B cell (primary cell): ENCODE measurements around the gene PSMC6. TPM values are rescaled to one million over a fixed set of nuclear protein-coding genes. Genes with fewer than 3 reads are reported as not detected.

Experiments
- ATAC-seq: fragments of 200-7000 bp; cut with Tn5 transposase; one replicate; pipeline ENCODE4 v1.10.0; 2021; ENCODE audit warnings: low read depth, mild to moderate bottlenecking, moderate number of reproducible peaks, moderate library complexity
- CTCF ChIA-PET: fragments of 350-600 bp; sonication (Branson Sonifier 250); formaldehyde crosslinking; loops from one replicate; lab custom pipeline; 2021; ENCODE audit warnings: antibody characterized with exemption, inconsistent platforms; lab: Charles Lee
- POLR2A ChIA-PET: fragments of 350-600 bp; sonication (Branson Sonifier 250); formaldehyde crosslinking; loops from one replicate; lab custom pipeline; 2021; ENCODE audit warnings: antibody characterized with exemption; lab: Charles Lee
- DNase-seq: peaks from one replicate; pipeline ENCODE4 v3.0.0; 2013
- H2AFZ ChIP-seq: 2 replicates; pipeline ENCODE4 v1.6.1; 2012; ENCODE audit warnings: mild to moderate bottlenecking, low read depth, low read length; ENCODE audit not compliant: insufficient read depth, poor library complexity, severe bottlenecking
- H3K27ac ChIP-seq, 2 donors: 1 replicate in 1 of 2; 2 replicates in 1 of 2; pipeline ENCODE4 v1.5.1; 2012 to 2013; ENCODE audit warnings: low read length in 2 of 2, mild to moderate bottlenecking in 2 of 2, moderate library complexity in 1 of 2
- H3K27me3 ChIP-seq, 4 experiments: fragments of 200-600 bp in 1 of 4; sonication (generic) in 1 of 4; replicated peaks in 1 of 4; 1 replicate in 2 of 4; 2 replicates in 2 of 4; pipeline versions ENCODE4 v1.6.1 to v1.7.0; 2013 to 2016; ENCODE audit warnings: low read length in 3 of 4, mild to moderate bottlenecking in 2 of 4, mixed read lengths in 1 of 4, moderate library complexity in 1 of 4; ENCODE audit not compliant: insufficient read depth in 4 of 4, control insufficient read depth in 3 of 4; ENCODE audit errors: control extremely low read depth in 1 of 4
- H3K36me3 ChIP-seq, 2 experiments: replicated peaks in 1 of 2; 1 replicate in 1 of 2; 2 replicates in 1 of 2; pipeline versions ENCODE4 v1.6.1 to v1.7.1; 2013; ENCODE audit warnings: low read length in 1 of 2; ENCODE audit not compliant: insufficient read depth in 2 of 2, control insufficient read depth in 1 of 2; ENCODE audit errors: control extremely low read depth in 1 of 2, extremely low read depth in 1 of 2
- H3K4me1 ChIP-seq, 2 donors: fragments of 200-600 bp in 1 of 2; sonication (generic) in 1 of 2; 1 replicate in 1 of 2; 2 replicates in 1 of 2; pipeline versions ENCODE4 v1.5.1 to v1.6.1; 2013 to 2017; ENCODE audit warnings: low read length in 2 of 2; ENCODE audit not compliant: control insufficient read depth in 2 of 2, insufficient read depth in 2 of 2
- H3K4me2 ChIP-seq: replicated peaks from 2 replicates; pipeline ENCODE3; 2012; ENCODE audit warnings: mild to moderate bottlenecking, low read depth, low read length; ENCODE audit not compliant: poor library complexity, severe bottlenecking
- H3K4me3 ChIP-seq, 5 experiments: fragments of 200-600 bp in 1 of 5; sonication (generic) in 1 of 5; 1 replicate in 3 of 5; 2 replicates in 2 of 5; pipeline versions ENCODE4 v1.5.1 to v1.7.0; 2011 to 2016; ENCODE audit warnings: low read length in 4 of 5, mild to moderate bottlenecking in 4 of 5, low read depth in 2 of 5, control low read depth in 1 of 5, moderate library complexity in 1 of 5; ENCODE audit not compliant: insufficient read depth in 1 of 5; ENCODE audit errors: control extremely low read depth in 1 of 5, extremely low read depth in 1 of 5
- H3K79me2 ChIP-seq: fragments of 200-600 bp; sonication (generic); one replicate; pipeline ENCODE4 v1.6.0; 2016; ENCODE audit warnings: low read length; ENCODE audit not compliant: control insufficient read depth, insufficient read depth
- H3K9ac ChIP-seq: fragments of 200-600 bp; sonication (generic); 2 replicates; pipeline ENCODE4 v1.6.1; 2017; ENCODE audit warnings: mild to moderate bottlenecking, low read length, moderate library complexity
- H3K9me3 ChIP-seq, 3 donors: one replicate each; pipeline versions ENCODE4 v1.6.1 to v1.7.1; 2013; ENCODE audit warnings: low read length in 2 of 3; ENCODE audit not compliant: control insufficient read depth in 2 of 3, insufficient read depth in 1 of 3; ENCODE audit errors: control extremely low read depth in 1 of 3
- H4K20me1 ChIP-seq: 2 replicates; pipeline ENCODE4 v1.6.0; 2012; ENCODE audit warnings: mild to moderate bottlenecking, low read length; ENCODE audit not compliant: insufficient read depth, control insufficient read depth, poor library complexity, severe bottlenecking
- H3K27ac Mint-ChIP-seq: one replicate; pipeline ENCODE4 v1.8.0; 2021; ENCODE audit warnings: mixed read lengths
- H3K27me3 Mint-ChIP-seq: one replicate; pipeline ENCODE4 v1.8.0; 2021; ENCODE audit warnings: mixed read lengths
- H3K4me1 Mint-ChIP-seq: one replicate; pipeline ENCODE4 v1.8.0; 2021; ENCODE audit warnings: mixed read lengths
- H3K4me3 Mint-ChIP-seq: one replicate; pipeline ENCODE4 v1.8.0; 2021; ENCODE audit warnings: mixed read lengths
- H3K9me3 Mint-ChIP-seq: one replicate; pipeline ENCODE4 v1.8.0; 2022; ENCODE audit warnings: mixed read lengths; ENCODE audit not compliant: insufficient read depth
- CTCF ChIP-seq: fragments of 200-600 bp; IDR thresholded peaks from one replicate; pipeline ENCODE4 v1.8.0; 2022; ENCODE audit warnings: antibody characterized with exemption, mild to moderate bottlenecking
- EZH2 ChIP-seq: IDR thresholded peaks from 2 replicates; pipeline ENCODE4 v1.6.1; 2012; ENCODE audit warnings: borderline replicate concordance, low read depth, mild to moderate bottlenecking, moderate library complexity, low read length; ENCODE audit not compliant: insufficient read depth, poor library complexity, severe bottlenecking
- WGBS: methylation state at CpG from one replicate; pipeline ENCODE4 v1.1.5; 2013; ENCODE audit warnings: missing lambda C conversion rate; ENCODE audit not compliant: insufficient coverage; 5-methylcytosine and 5-hydroxymethylcytosine counted together
- intact Hi-C: fragments of 100-400 bp; cut with micrococcal nuclease; formaldehyde crosslinking; loops from one replicate; pipeline ENCODE4 v1.10.0; 2022
- polyA plus RNA-seq: library from polyadenylated mRNA; depleted of rRNA; stranded (reverse); fragments of >200 nt; gene quantifications from 2 replicates; pipeline ENCODE4 v1.2.3, GENCODE V29; 2012
- total RNA-seq, 2 donors: library from RNA; stranded (reverse); fragments of 120-200 nt in 1 of 2; gene quantifications; 1 replicate in 1 of 2; 2 replicates in 1 of 2; pipeline versions ENCODE4 v1.2.3 to v1.2.4, GENCODE V29; 2013 to 2022

The PSMC6 gene
- total and polyA plus RNA-seq, 2 donors (not counting 1 experiment from before 2014, with no cell fraction given): 35.6 to 75.3 TPM

- H3K4me2 ChIP-seq: no peak overlapping the region
These were observed 14.0 kb upstream of the PSMC6 start for GRCh38 chr14:52693036-52693435.

GRCh38 chr14:52693532-52693931 lies 13.5 kb upstream of the PSMC6 start:
- intact Hi-C loops: loop anchor here (10.0 kb wide), 1 partner anchor 1599 kb away; the partner anchor contains the start of gene TRIM9

More at GRCh38 chr14:52693036-52693435, 14.0 kb upstream of the PSMC6 start:
- H3K27ac ChIP-seq: no peak overlapping the region
- H3K4me3 ChIP-seq: no peak overlapping the region
- no peaks in the 10 kb centered on the region for H3K9me3 ChIP-seq
- DNase-seq (no peak), ATAC-seq (no peak)
- ChIA-PET CTCF (no interaction called here), POLR2A (no interaction called here)
- H2AFZ ChIP-seq: no peak overlapping the region
- WGBS: 75% methylated on average over 2 of the region's 3 CpGs
- peaks cover 68% of the 10 kb centered on the region for H3K79me2 ChIP-seq
- no peaks in the 10 kb centered on the region for H3K36me3 ChIP-seq
- H3K4me3 Mint-ChIP-seq: no peak overlapping the region
- H3K27ac Mint-ChIP-seq: no peak overlapping the region
- peaks cover 5 to 7% of the 10 kb centered on the region in 2 donors for H3K4me1 ChIP-seq
- peaks cover 15% of the 10 kb centered on the region for H4K20me1 ChIP-seq
- no peaks in the 10 kb centered on the region for H3K27me3 ChIP-seq
- H3K27me3 Mint-ChIP-seq: no peaks in the 10 kb centered on the region
- H3K4me1 Mint-ChIP-seq: peaks cover 36% of the 10 kb centered on the region
- TF ChIP-seq CTCF: no peak
- no peak for TF ChIP-seq EZH2
- no peak overlapping the region for H3K9ac ChIP-seq
- no peaks in the 10 kb centered on the region for H3K9me3 Mint-ChIP-seq
- intact Hi-C loops: loop anchor here (10.0 kb wide), 1 partner anchor 1598 kb away; the partner anchor contains the start of gene TRIM9

More at GRCh38 chr14:52693532-52693931, 13.5 kb upstream of the PSMC6 start:
- POLR2A ChIA-PET: no interaction called here
- no peak overlapping the region for H3K27ac ChIP-seq
- H3K79me2 ChIP-seq: peaks cover 63% of the 10 kb centered on the region
- no peak for DNase-seq
- H3K4me3 ChIP-seq: no peak overlapping the region
- no peak overlapping the region for H3K4me2 ChIP-seq
- ATAC-seq: no peak
- Mint-ChIP-seq H3K9me3 (no peaks in the 10 kb centered on the region), H3K27ac (no peak overlapping the region), H3K4me3 (no peak overlapping the region), H3K27me3 (no peaks in the 10 kb centered on the region), H3K4me1 (peaks cover 31% of the 10 kb centered on the region)
- peaks cover 5 to 7% of the 10 kb centered on the region in 2 donors for H3K4me1 ChIP-seq
- no peak overlapping the region for H3K9ac ChIP-seq
- H2AFZ ChIP-seq: no peak overlapping the region
- TF ChIP-seq CTCF: no peak
- TF ChIP-seq EZH2: no peak
- H3K36me3 ChIP-seq: no peaks in the 10 kb centered on the region
- no peaks in the 10 kb centered on the region for H3K9me3 ChIP-seq
- H3K27me3 ChIP-seq: no peaks in the 10 kb centered on the region
- CTCF ChIA-PET: no interaction called here
- H4K20me1 ChIP-seq: peaks cover 10% of the 10 kb centered on the region
- no CpG with 5 or more reads among the region's 7 CpGs for WGBS
